ENCODE measurements around the gene SLC34A1.

SLC34A1 gene

GRCh38 chr5:177349362-177349647 is 34.9 kb upstream of the SLC34A1 start:
- H3K36me3 Mint-ChIP-seq (ENCODE audit: low read depth) = peaks cover 30% of the 10 kb centered on the region
- H3K4me1 Mint-ChIP-seq (ENCODE audit: low read depth) = peaks cover 34% of the 10 kb centered on the region
- peaks cover under 1% of the 10 kb centered on the region for H3K9me3 Mint-ChIP-seq
- H3K4me3 Mint-ChIP-seq = peak overlapping the region; percentile 95
- H3K27me3 Mint-ChIP-seq (ENCODE audit: low read depth) = no peaks in the 10 kb centered on the region
- no peak for DNase-seq (ENCODE audit: low spot score)
- H3K27ac Mint-ChIP-seq = no peak overlapping the region

GRCh38 chr5:177349762-177350161 is 34.5 kb upstream of the SLC34A1 start:
- Mint-ChIP-seq H3K36me3 (ENCODE audit: low read depth) (peaks cover 30% of the 10 kb centered on the region), H3K27ac (peak overlapping the region; percentile 81), H3K4me3 (peak overlapping the region; percentile 95), H3K4me1 (ENCODE audit: low read depth) (peaks cover 38% of the 10 kb centered on the region), H3K27me3 (ENCODE audit: low read depth) (no peaks in the 10 kb centered on the region), H3K9me3 (peaks cover 5% of the 10 kb centered on the region)
- DNase-seq (ENCODE audit: low spot score) = no peak

- Mint-ChIP-seq H3K36me3 (ENCODE audit: low read depth) (peaks cover 34% of the 10 kb centered on the region), H3K4me1 (ENCODE audit: low read depth) (peaks cover 47% of the 10 kb centered on the region), H3K27me3 (ENCODE audit: low read depth) (no peaks in the 10 kb centered on the region), H3K4me3 (peak overlapping the region; percentile 95), H3K9me3 (peaks cover 16% of the 10 kb centered on the region), H3K27ac (peak overlapping the region; percentile 100)
- no peak for DNase-seq (ENCODE audit: low spot score)
Measured at GRCh38 chr5:177350776-177351391, 33.4 kb upstream of the SLC34A1 start.

- no peaks in the 10 kb centered on the region for H3K27me3 Mint-ChIP-seq (ENCODE audit: low read depth)
- peaks cover 17% of the 10 kb centered on the region for H3K9me3 Mint-ChIP-seq
- peak; percentile 92 for DNase-seq (ENCODE audit: low spot score)
- H3K27ac Mint-ChIP-seq = peak within 1 kb of the TSS; percentile 100
- H3K4me1 Mint-ChIP-seq (ENCODE audit: low read depth) = peaks cover 52% of the 10 kb centered on the region
- H3K36me3 Mint-ChIP-seq (ENCODE audit: low read depth) = peaks cover 32% of the 10 kb centered on the region
- H3K4me3 Mint-ChIP-seq = peak within 1 kb of the TSS; percentile 95
Measured at GRCh38 chr5:177351392-177352329, 32.6 kb upstream of the SLC34A1 start, which contains the start of gene LMAN2. LMAN2 (minus strand) TSS chr5:177351668; CDS start chr5:177351647, 21 bp downstream.

- peaks cover 52% of the 10 kb centered on the region for H3K4me1 Mint-ChIP-seq (ENCODE audit: low read depth)
- H3K36me3 Mint-ChIP-seq (ENCODE audit: low read depth) = peaks cover 27% of the 10 kb centered on the region
- no peaks in the 10 kb centered on the region for H3K27me3 Mint-ChIP-seq (ENCODE audit: low read depth)
- peaks cover 17% of the 10 kb centered on the region for H3K9me3 Mint-ChIP-seq
- no peak overlapping the region for H3K27ac Mint-ChIP-seq
- H3K4me3 Mint-ChIP-seq = peak overlapping the region; percentile 34
- no peak for DNase-seq (ENCODE audit: low spot score)
Measured at GRCh38 chr5:177353093-177353492, 31.1 kb upstream of the SLC34A1 start.

- H3K4me3 Mint-ChIP-seq = no peak overlapping the region
- DNase-seq (ENCODE audit: low spot score) = no peak
Measured at GRCh38 chr5:177354256-177354655, 30.0 kb upstream of the SLC34A1 start.

GRCh38 chr5:177354711-177355110 is 29.5 kb upstream of the SLC34A1 start:
- peaks cover 17% of the 10 kb centered on the region for H3K9me3 Mint-ChIP-seq
- no peak overlapping the region for H3K4me3 Mint-ChIP-seq
- peaks cover 30% of the 10 kb centered on the region for H3K36me3 Mint-ChIP-seq (ENCODE audit: low read depth)
- no peaks in the 10 kb centered on the region for H3K27me3 Mint-ChIP-seq (ENCODE audit: low read depth)
- peaks cover 55% of the 10 kb centered on the region for H3K4me1 Mint-ChIP-seq (ENCODE audit: low read depth)
- DNase-seq (ENCODE audit: low spot score) = no peak
- no peak overlapping the region for H3K27ac Mint-ChIP-seq

More at GRCh38 chr5:177354256-177354655, 30.0 kb upstream of the SLC34A1 start:
- Mint-ChIP-seq H3K4me1 (ENCODE audit: low read depth) (peaks cover 54% of the 10 kb centered on the region), H3K9me3 (peaks cover 17% of the 10 kb centered on the region), H3K27ac (no peak overlapping the region), H3K27me3 (ENCODE audit: low read depth) (no peaks in the 10 kb centered on the region), H3K36me3 (ENCODE audit: low read depth) (peaks cover 30% of the 10 kb centered on the region)

GRCh38 chr5:177355162-177355867 is 28.9 kb upstream of the SLC34A1 start:
- Mint-ChIP-seq H3K36me3 (ENCODE audit: low read depth) (peaks cover 31% of the 10 kb centered on the region), H3K9me3 (peaks cover 17% of the 10 kb centered on the region), H3K4me3 (no peak overlapping the region), H3K27ac (no peak overlapping the region), H3K4me1 (ENCODE audit: low read depth) (peaks cover 56% of the 10 kb centered on the region), H3K27me3 (ENCODE audit: low read depth) (no peaks in the 10 kb centered on the region)
- no peak for DNase-seq (ENCODE audit: low spot score)

- Mint-ChIP-seq H3K4me1 (ENCODE audit: low read depth) (peaks cover 52% of the 10 kb centered on the region), H3K9me3 (peaks cover 17% of the 10 kb centered on the region), H3K4me3 (no peak overlapping the region), H3K27ac (no peak overlapping the region), H3K27me3 (ENCODE audit: low read depth) (no peaks in the 10 kb centered on the region), H3K36me3 (ENCODE audit: low read depth) (peaks cover 31% of the 10 kb centered on the region)
- DNase-seq (ENCODE audit: low spot score) = no peak
Measured at GRCh38 chr5:177355868-177356168, 28.4 kb upstream of the SLC34A1 start.

- H3K36me3 Mint-ChIP-seq (ENCODE audit: low read depth) = peaks cover 34% of the 10 kb centered on the region
- DNase-seq (ENCODE audit: low spot score) = no peak
- peak overlapping the region; percentile 74 for H3K27ac Mint-ChIP-seq
- H3K4me1 Mint-ChIP-seq (ENCODE audit: low read depth) = peaks cover 57% of the 10 kb centered on the region
- H3K27me3 Mint-ChIP-seq (ENCODE audit: low read depth) = no peaks in the 10 kb centered on the region
- H3K4me3 Mint-ChIP-seq = peak overlapping the region; percentile 84
- peaks cover 17% of the 10 kb centered on the region for H3K9me3 Mint-ChIP-seq
Measured at GRCh38 chr5:177356746-177357145, 27.5 kb upstream of the SLC34A1 start.

GRCh38 chr5:177357146-177357458 is 27.1 kb upstream of the SLC34A1 start:
- H3K27ac Mint-ChIP-seq = peak overlapping the region; percentile 74
- no peak for DNase-seq (ENCODE audit: low spot score)
- H3K4me3 Mint-ChIP-seq = peak overlapping the region; percentile 84
- peaks cover 37% of the 10 kb centered on the region for H3K36me3 Mint-ChIP-seq (ENCODE audit: low read depth)
- peaks cover 60% of the 10 kb centered on the region for H3K4me1 Mint-ChIP-seq (ENCODE audit: low read depth)
- peaks cover 17% of the 10 kb centered on the region for H3K9me3 Mint-ChIP-seq
- H3K27me3 Mint-ChIP-seq (ENCODE audit: low read depth) = no peaks in the 10 kb centered on the region

- Mint-ChIP-seq H3K4me1 (ENCODE audit: low read depth) (peaks cover 64% of the 10 kb centered on the region), H3K27me3 (ENCODE audit: low read depth) (no peaks in the 10 kb centered on the region), H3K9me3 (peaks cover 17% of the 10 kb centered on the region), H3K36me3 (ENCODE audit: low read depth) (peaks cover 40% of the 10 kb centered on the region), H3K4me3 (peak within 1 kb of the TSS; percentile 84), H3K27ac (peak within 1 kb of the TSS; percentile 74)
- peak; percentile 73 for DNase-seq (ENCODE audit: low spot score)
Measured at GRCh38 chr5:177357459-177358351, 26.5 kb upstream of the SLC34A1 start, which contains the start of gene RGS14. RGS14 (plus strand) TSS chr5:177357924; CDS start chr5:177358025, 101 bp downstream.

- DNase-seq (ENCODE audit: low spot score) = no peak
- H3K4me3 Mint-ChIP-seq = peak overlapping the region; percentile 84
- H3K27ac Mint-ChIP-seq = peak overlapping the region; percentile 73
- peaks cover 17% of the 10 kb centered on the region for H3K9me3 Mint-ChIP-seq
- H3K27me3 Mint-ChIP-seq (ENCODE audit: low read depth) = no peaks in the 10 kb centered on the region
- H3K4me1 Mint-ChIP-seq (ENCODE audit: low read depth) = peaks cover 66% of the 10 kb centered on the region
- H3K36me3 Mint-ChIP-seq (ENCODE audit: low read depth) = peaks cover 40% of the 10 kb centered on the region
Measured at GRCh38 chr5:177358370-177358819, 25.8 kb upstream of the SLC34A1 start.

Data from T-helper 2 cell treated with Interferon-gamma antibody and Interleukin-4, amounts not matched to agents 5 μg/mL and 100 μg/mL, for 36 hours (primary cell).